Neutrophil (primary cell): ENCODE results near the gene PACS2.

ENCODE experiments used
- H3K27ac ChIP-seq: fragments of 200-600 bp; sonication (generic); 2 replicates; pipeline ENCODE4 v1.5.1; 2016; ENCODE audit warnings: mild to moderate bottlenecking, moderate library complexity
- H3K27me3 ChIP-seq: fragments of 200-600 bp; sonication (generic); 2 replicates; pipeline ENCODE4 v1.6.0; 2016; ENCODE audit warnings: mild to moderate bottlenecking
- H3K36me3 ChIP-seq: fragments of 200-600 bp; sonication (generic); 2 replicates; pipeline ENCODE4 v1.5.1; 2017
- H3K4me1 ChIP-seq, 2 experiments: fragments of 200-600 bp in 1 of 2; sonication (generic) in 1 of 2; 1 replicate in 1 of 2; 2 replicates in 1 of 2; pipeline versions ENCODE4 v1.5.1 to v1.6.1; 2013 to 2016; ENCODE audit warnings: low read depth in 1 of 2, low read length in 1 of 2, mild to moderate bottlenecking in 1 of 2, moderate library complexity in 1 of 2; ENCODE audit not compliant: control insufficient read depth in 1 of 2, insufficient read depth in 1 of 2
- H3K4me3 ChIP-seq, 2 experiments: fragments of 200-600 bp in 1 of 2; sonication (generic) in 1 of 2; 1 replicate in 1 of 2; 2 replicates in 1 of 2; pipeline ENCODE4 v1.5.1; 2013 to 2016; ENCODE audit warnings: low read depth in 1 of 2, low read length in 1 of 2, mild to moderate bottlenecking in 1 of 2, moderate library complexity in 1 of 2
- H3K9me3 ChIP-seq: fragments of 200-600 bp; sonication (generic); 2 replicates; pipeline ENCODE4 v1.5.1; 2016
- TF ChIP-seq, protein P1 (sequence below): fragments of 200-600 bp; sonication (generic); IDR thresholded peaks from 2 replicates; pipeline ENCODE4 v1.5.1; 2016; ENCODE audit warnings: antibody characterized with exemption

Gene PACS2

DNA sequence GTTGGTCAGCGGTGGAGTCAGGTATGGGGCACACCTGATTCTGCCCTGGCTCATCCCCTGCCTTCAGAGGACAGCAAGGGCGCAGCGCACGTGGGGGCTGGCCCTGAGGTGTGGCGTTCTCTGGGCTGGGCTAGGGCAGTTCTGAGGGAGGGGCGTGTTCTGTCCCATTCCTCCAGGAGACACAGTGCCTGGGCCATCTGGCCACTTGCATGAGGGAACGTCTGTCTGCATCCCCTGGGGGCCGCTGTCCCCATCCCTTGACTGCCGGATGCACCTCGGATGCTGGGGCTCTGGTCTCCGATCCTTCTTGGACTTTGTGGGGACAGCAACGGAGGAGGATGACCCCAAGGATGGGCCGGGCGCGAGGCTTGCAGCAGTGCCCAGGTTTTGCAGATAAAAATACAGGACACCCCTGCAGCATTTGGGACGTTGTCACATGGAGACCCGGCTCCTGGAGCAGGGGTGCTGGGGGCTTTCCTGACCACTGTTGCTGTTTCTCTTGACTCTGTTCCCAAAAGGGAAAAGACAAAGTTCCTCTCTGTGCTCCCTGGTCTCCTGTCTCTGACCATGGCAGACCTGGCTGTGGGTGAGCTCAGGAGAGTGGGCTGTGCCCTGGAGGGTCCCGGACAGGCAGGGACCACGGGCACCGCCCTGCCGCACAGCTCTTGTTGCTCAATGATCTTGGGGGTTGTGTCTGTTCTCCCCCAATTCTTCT lies 112.0 kb downstream of the PACS2 start:
- H3K27me3 ChIP-seq: no peaks in the 10 kb centered on the region
- TF ChIP-seq, protein P1, sequence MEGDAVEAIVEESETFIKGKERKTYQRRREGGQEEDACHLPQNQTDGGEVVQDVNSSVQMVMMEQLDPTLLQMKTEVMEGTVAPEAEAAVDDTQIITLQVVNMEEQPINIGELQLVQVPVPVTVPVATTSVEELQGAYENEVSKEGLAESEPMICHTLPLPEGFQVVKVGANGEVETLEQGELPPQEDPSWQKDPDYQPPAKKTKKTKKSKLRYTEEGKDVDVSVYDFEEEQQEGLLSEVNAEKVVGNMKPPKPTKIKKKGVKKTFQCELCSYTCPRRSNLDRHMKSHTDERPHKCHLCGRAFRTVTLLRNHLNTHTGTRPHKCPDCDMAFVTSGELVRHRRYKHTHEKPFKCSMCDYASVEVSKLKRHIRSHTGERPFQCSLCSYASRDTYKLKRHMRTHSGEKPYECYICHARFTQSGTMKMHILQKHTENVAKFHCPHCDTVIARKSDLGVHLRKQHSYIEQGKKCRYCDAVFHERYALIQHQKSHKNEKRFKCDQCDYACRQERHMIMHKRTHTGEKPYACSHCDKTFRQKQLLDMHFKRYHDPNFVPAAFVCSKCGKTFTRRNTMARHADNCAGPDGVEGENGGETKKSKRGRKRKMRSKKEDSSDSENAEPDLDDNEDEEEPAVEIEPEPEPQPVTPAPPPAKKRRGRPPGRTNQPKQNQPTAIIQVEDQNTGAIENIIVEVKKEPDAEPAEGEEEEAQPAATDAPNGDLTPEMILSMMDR: no peak
- H3K36me3 ChIP-seq: no peaks in the 10 kb centered on the region
- no peak overlapping the region for H3K4me3 ChIP-seq
- H3K9me3 ChIP-seq: no peaks in the 10 kb centered on the region
- H3K4me1 ChIP-seq: peaks cover 0 to 4% of the 10 kb centered on the region in 2 experiments
- no peak overlapping the region for H3K27ac ChIP-seq

DNA sequence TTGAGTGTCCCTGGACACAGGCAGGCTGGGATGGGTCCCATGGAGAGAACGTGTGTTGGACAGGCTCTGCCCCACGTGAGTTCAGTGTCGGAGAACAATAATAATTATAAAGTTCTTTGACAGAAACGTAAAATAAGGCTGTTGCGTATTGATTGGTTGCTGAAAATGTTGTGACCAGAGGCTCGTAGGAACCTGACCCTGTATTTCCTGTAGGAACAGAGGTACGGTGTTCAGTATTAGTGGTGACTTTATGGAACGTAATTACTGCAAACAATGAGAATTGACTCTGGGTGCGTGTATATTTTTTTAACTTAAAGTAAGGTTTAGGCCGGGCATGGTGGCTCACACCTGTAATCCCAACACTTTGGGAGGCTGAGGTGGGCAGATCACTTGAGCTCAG lies 112.9 kb downstream of the PACS2 start:
- no peaks in the 10 kb centered on the region for H3K4me1 ChIP-seq
- H3K27ac ChIP-seq: no peak overlapping the region
- H3K27me3 ChIP-seq: no peaks in the 10 kb centered on the region
- H3K36me3 ChIP-seq: no peaks in the 10 kb centered on the region
- H3K4me3 ChIP-seq: no peak overlapping the region
- TF ChIP-seq, protein P1: no peak
- H3K9me3 ChIP-seq: no peaks in the 10 kb centered on the region

DNA sequence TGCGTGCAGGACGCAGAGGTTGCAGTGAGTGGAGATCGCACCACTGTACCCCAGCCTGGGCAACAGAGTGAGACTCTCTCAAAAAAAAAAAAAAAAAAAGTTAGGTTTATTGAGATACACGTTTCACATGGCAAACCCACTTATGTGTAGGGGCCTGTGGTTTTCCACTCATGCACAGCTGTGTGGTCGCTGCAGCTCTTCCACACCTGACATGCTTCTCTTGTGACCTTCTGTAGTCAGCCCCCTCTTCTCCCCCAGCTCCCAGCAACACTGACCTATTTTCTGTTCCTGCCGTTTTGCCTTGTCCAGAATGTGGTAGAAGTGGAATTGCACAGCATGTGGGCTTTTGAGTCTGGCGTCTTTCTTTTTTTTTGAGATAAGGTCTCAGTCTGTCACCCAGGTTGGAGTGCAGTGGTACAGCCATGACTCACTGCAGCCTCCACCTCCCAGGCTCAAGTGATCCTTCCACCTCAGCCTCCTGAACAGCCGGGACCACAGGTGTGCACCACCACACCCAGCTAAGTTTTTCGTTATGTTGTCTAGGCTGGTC lies 113.5 kb downstream of the PACS2 start:
- H3K4me1 ChIP-seq: no peaks in the 10 kb centered on the region
- H3K9me3 ChIP-seq: no peaks in the 10 kb centered on the region
- no peak overlapping the region for H3K27ac ChIP-seq
- TF ChIP-seq, protein P1: no peak
- no peak overlapping the region for H3K4me3 ChIP-seq
- H3K36me3 ChIP-seq: no peaks in the 10 kb centered on the region
- H3K27me3 ChIP-seq: no peaks in the 10 kb centered on the region

DNA sequence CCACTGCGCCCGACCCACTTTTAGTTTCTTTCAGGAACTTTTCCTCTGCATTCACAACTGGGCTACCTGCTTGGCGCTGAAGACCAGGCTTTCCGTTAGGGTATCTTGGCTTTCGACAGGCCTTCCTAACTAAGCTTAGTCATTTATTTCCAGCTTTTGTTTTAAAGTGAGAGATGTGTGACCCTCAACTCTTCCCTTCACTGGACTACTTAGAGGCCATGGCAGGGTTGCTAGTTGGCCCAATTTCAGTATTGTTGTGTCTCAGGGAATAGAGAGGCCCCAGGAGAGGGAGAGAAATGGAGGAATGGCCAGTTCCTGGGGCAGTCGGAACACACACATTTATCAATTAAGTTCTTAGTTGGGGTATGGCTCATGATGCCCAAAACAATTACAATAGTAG lies 115.5 kb downstream of the PACS2 start:
- H3K27me3 ChIP-seq: no peaks in the 10 kb centered on the region
- TF ChIP-seq, protein P1: no peak
- no peak overlapping the region for H3K27ac ChIP-seq
- no peaks in the 10 kb centered on the region for H3K36me3 ChIP-seq
- no peak overlapping the region for H3K4me3 ChIP-seq
- no peaks in the 10 kb centered on the region for H3K4me1 ChIP-seq
- no peaks in the 10 kb centered on the region for H3K9me3 ChIP-seq

DNA sequence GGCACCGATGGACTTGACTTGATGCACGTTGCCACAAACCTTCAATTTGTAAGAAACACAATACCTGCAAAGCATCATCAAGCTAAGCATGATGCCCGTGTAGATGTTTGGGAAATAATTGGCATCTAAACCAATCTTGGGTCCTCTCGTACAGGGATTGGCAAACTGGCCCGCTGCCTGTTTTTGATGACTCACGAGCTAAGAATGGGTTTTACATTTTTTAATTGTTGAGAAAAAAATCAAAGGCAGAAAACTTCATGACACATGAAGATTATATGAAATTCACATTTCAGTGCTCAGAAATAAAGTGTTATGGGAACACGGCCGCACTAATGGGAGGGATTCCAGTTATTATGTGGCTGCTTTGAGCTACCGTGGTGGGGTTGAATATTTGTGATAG lies 116.0 kb downstream of the PACS2 start:
- Histone ChIP-seq H3K27me3 (no peaks in the 10 kb centered on the region), H3K9me3 (no peaks in the 10 kb centered on the region), H3K4me3 (no peak overlapping the region), H3K27ac (no peak overlapping the region), H3K4me1 (no peaks in the 10 kb centered on the region), H3K36me3 (no peaks in the 10 kb centered on the region)
- TF ChIP-seq, protein P1: no peak
